Amygdala (tissue), 56 donors: ENCODE results near the gene LIMCH1.
"Not testable (repeated sequence)": the region's sequence is repeated elsewhere in the genome, so short reads cannot be mapped to it uniquely, and the experiment has no call there.

ENCODE experiments used
- DNase-seq, 56 donors: peaks; one replicate each; lab custom pipeline; 2025; lab: John Stamatoyannopoulos, UW

LIMCH1 gene

DNA sequence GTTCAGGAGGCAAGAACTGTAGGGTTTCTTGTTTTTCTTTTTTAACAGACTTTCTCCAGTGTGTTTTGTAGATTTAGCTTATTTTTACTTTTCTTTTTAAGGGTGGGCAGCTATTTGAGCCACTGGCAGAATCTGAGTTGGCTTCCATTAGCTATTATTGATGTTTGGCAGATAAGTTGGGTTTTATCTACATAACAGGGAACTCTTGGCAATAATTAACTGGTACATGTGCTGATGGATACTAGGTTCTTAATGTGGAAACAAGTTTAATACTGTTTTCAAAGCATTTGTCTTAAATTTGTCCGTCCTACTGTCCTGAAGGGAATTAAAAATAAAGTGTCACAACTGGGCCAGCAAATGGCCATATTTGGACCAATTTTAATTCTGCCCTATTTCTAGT is 130.1 kb downstream of the LIMCH1 start:
- DNase-seq, result no peak

DNA sequence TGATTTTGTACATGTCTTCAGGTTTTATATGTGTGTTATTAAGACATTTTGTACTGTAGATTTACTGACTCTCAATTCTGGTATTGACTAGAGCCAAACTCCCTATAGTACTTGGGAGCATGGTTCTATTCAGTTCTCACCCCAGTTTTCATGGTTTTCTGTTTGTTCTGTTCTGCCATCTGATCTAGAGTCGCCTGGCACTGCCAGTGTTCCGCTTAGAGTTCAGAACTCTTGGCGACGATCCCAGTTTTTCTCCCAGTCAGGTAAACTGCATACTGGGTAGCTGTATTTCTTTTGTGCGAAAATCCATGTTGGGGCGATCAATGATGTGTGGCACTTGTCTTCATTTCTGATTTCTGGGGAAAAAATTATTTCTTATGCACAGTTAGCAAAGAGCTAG is 132.6 kb downstream of the LIMCH1 start:
- peak in 5 of 56 donors; percentile 2 to 62 (median 10) for DNase-seq

DNA sequence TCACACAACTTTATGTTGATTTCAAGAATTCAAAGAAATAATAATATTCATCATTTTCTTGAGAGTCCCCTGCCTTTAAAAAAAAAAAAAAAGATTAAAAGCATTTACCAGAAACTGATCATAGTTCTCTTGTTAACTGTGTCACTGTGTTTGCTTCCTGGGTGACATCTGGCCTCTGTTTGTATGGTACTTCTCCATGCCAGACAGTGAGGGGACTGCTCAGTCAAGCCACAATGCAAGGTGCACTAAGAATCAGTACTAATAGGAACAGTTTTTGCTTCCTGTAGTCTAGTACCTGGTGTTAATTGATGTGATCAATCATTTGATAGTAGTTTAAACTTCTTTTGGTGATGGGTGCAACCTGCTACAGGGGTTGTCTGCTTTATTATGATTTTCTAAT is 133.0 kb downstream of the LIMCH1 start:
- no peak for DNase-seq

- no peak for DNase-seq
These were observed 140.3 kb downstream of the LIMCH1 start for GRCh38 chr4:41678086-41678816.

DNA sequence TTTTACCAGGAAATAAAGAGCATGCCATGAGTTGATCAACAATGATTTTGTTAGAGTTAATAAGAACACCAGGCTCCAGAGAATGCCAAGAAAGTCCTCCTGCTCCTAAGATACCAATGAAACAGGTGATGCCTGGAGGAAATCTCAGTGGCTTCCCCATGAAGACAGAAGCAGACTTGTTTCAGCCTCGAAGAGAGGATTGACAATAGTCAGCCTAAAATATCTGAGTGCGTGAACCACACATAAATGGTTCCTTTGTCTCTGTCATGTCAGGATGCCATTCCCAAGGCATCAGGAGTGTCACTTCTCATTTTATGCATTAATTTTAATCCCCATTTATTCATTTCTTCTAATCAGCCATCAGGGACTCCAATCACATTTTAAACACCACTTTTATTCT is 141.0 kb downstream of the LIMCH1 start:
- no peak for DNase-seq

- no peak for DNase-seq
These were observed 142.0 kb downstream of the LIMCH1 start for GRCh38 chr4:41679991-41680390.

DNA sequence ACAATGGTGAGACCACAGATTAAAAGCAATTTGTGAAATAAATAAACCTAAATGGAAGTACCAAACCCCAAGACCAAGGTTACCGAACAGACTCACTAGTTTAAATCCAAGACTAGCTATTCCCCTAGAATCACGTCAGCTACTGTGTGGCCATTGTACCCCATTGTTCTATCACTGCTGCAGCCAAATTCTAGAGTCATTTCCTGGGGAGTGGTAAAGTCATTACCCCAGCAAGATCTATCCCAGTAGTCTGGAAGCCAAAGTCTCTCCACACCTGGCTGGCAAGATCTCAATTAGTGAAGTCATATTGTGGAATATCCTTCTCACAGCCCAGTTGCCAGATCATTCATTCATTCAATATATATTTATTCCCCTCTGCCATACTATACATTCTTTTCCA is 143.1 kb downstream of the LIMCH1 start:
- DNase-seq, result no peak

GRCh38 chr4:41683326-41683725 is 145.4 kb downstream of the LIMCH1 start:
- no peak for DNase-seq

- peak in 3 of 56 donors; percentile 3 to 24 (median 21) for DNase-seq
These were observed 148.9 kb downstream of the LIMCH1 start for GRCh38 chr4:41686893-41687292.

DNA sequence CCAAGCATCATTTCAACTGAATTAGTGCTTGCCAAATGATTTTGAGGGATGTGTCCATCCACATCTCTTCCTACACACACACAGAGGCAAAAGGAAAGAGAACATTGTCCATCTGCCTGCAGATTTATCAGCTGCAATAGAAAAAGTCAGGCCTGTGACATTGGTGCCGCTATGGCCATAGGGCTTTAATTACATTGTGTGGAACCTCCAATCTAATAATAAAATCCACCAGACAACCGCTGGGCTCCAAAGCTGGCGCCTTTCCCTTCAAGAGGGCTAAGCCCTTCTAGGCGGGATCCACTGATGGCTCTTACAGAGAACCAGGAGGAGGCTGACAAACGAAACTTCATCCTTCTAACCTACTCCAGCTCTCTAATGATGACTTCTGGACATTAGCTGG is 150.0 kb downstream of the LIMCH1 start:
- DNase-seq, result no peak

GRCh38 chr4:41692717-41693345 is 154.9 kb downstream of the LIMCH1 start:
- peak in 41 of 56 donors; percentile 2 to 67 (median 22) for DNase-seq

GRCh38 chr4:41693629-41694028 is 155.7 kb downstream of the LIMCH1 start:
- DNase-seq, result no peak

- DNase-seq, result no peak
These were observed 158.2 kb downstream of the LIMCH1 start for GRCh38 chr4:41696131-41696530.

- DNase-seq, result no peak
These were observed 158.8 kb downstream of the LIMCH1 start for GRCh38 chr4:41696763-41697162.

- no peak for DNase-seq
These were observed 164.0 kb downstream of the LIMCH1 start for GRCh38 chr4:41701983-41702382.

DNA sequence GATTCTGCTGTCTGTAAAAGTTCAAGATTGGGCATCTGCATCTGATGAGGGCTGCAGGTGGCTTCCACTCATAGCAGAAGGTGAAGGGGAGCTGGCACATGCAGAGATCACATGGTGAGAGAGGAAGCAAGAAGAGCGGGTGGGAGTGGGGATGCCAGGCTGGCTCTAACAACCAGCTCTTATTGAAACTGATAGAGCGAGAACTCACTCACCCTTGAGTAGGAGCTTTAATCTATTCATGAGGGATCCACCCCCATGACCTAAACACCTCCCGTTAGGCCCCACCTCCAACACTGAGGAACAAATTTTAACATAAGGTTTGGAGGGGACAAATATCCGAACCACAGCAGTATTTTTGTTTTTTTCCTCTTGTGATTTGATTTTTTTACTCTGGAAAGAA is 164.8 kb downstream of the LIMCH1 start:
- no peak for DNase-seq

- no peak for DNase-seq
These were observed 165.8 kb downstream of the LIMCH1 start for GRCh38 chr4:41703785-41704184.

DNA sequence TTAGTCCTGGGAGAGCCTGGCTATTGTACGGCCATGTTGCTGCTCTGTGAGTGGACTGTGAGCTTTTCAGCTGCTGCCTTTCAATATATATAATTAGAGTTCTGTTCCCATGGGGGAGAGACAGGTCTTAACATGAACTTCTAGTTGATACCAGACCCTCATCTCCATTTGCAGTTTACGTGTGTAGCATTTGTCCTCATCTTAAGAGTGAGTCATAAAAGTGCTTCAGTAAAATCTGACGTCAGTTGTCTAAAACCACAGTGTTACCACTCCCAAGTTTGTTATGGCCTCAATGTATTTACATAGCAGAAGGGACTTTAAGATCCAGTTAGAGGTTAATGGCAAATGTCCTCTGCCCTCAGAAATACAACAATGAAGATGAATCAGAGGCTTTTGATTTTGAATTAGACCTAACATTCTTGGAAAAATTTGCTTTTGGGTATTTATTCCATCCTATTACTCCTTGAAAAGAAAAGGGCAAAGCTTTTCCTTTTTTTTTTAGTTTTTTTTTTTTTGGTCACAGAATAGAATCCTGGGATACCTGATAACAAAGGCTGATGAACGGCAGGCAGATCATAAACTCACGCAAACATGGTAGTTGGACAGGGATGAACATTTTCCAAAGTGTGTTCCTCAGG is 172.0 kb downstream of the LIMCH1 start:
- DNase-seq, result no peak

DNA sequence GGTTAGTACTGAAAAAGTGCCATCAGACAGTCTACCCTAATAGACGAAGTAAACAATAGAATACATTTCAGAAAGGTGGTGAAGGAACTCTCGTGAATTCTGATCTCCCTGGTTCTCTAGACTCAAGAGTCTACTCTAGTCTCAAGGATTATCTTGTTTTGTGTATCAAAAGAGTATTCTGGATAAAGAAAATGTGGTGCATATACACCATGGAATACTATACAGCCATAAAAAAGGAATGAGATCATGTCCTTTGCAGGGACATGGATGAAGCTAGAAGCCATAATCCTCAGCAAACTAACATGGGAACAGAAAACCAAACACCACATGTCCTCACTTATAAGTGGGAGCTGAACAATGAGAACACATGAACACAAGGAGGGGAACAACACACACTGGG is 173.7 kb downstream of the LIMCH1 start:
- not testable (repeated sequence) for DNase-seq

DNA sequence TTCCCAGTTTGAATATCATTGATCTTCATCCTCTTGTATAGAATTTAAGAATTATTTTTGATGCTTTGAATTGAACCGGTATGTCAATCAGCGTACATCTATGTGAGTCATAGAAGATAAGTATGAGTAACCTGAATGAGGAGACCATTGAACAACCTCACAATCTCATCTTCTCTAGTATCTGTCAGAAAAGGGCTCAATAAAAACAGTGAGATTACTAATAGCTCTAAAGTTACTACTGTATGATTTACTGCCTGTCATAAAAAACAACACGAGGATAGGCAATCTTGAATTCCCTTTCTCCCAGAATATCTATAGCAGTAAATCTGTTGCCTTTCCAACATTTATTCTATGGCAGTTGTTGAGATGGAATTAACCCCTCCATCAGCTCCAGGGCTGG is 174.5 kb downstream of the LIMCH1 start:
- DNase-seq, result no peak

- DNase-seq, result no peak
These were observed 175.8 kb downstream of the LIMCH1 start for GRCh38 chr4:41713768-41714167.
